Midbrain (tissue), 1 donor: ENCODE data around the gene ZNF133.
"Not testable (repeated sequence)": the region's sequence is repeated elsewhere in the genome, so short reads cannot be mapped to it uniquely, and the experiment has no call there.

ENCODE experiments used
- DNase-seq: peaks from one replicate; lab custom pipeline; 2025; lab: John Stamatoyannopoulos, UW

ZNF133 gene

DNA sequence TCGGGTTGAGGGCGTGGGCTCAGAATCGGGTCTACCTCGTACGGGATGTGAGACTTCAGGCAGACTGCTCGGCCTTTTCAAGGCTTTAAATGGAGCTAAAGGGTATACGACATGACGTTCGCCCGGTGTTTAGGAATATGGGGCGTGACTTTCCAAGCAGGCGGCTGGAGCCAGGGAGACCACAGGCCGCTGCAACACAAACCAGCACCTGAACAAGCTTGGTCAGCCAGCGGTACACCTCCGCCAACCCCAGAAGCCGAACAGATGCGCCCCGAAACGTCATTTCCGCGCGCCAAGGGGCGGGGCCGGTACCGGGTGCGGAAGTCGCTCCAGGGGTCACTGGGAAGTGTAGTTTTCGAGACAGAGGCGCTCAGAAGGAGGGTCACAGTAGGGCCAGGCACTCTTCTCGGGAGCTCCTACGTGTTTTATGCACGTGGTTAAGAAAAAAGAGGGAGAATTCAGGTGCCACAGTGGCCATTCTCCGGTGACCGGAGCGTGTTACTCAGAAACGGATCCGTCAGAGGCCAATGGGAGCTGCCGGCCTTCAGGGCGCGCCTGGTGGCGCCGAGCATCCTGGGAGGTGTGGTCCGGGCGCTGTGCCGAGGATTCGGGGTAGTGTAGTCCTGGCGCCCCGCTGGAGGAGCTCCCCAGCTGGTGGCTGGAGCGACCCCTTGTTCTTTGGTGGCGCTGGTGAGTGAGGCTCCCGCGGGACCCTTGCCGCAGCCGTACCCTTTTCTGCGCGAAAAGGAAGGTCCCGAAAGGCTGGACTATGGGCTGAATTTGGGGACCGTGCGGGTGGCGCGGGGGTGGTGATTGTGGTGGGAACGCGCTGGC is at the start of gene ZNF133:
Gene ZNF133, plus strand, starts transcription at position 613 of the 834 bp plus-strand sequence. CDS start 17,160 bp downstream, outside the sequence.
- DNase-seq, result peak; percentile 99

DNA sequence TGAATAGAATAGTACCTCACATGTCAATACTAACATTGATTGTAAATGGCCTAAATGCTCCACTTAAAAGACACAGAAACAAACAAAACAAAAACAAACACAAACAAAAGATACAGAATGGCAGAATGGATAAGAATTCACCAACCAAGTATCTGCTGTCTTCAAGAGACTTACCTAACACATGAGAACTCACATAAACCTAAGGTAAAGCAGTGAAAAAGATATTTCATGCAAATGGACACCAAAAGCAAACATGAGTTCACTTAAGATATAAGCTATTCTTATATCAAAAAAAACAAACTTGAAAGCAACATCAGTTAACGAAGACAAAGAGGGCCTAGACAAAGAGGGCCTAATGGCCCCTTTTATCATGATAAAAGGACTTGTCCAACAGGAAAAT is 47.3 kb upstream of the ZNF133 start:
- no peak for DNase-seq

DNA sequence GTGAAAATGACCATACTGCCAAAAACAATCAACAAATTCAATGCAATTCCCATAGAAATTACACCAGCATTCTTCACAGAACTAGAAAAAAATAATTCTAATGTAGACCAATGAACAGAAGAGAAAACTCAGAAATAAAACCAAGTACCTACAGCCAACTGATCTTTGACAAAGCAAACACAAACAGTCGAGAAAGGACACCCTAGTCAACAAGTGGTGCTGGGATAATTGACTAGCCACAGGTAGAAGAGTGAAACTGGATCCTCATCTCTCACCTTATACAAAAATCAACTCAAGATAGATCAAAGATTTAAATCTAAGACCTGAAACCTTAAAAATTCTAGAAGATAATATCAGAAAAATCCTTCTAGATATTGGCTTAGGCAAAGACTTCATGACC is 44.5 kb upstream of the ZNF133 start:
- no peak for DNase-seq

DNA sequence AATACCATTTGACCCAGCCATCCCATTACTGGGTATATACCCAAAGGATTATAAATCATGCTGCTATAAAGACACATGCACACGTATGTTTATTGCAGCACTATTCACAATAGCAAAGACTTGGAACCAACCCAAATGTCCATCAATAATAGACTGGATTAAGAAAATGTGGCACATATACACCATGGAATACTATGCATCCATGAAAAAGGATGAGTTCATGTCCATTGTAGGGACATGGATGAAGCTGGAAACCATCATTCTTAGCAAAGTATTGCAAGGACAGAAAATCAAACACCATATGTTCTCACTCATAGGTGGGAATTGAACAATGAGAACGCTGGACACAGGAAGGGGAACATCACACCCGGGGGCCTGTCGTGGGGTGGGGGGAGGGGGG is 39.8 kb upstream of the ZNF133 start:
- not testable (repeated sequence) for DNase-seq

DNA sequence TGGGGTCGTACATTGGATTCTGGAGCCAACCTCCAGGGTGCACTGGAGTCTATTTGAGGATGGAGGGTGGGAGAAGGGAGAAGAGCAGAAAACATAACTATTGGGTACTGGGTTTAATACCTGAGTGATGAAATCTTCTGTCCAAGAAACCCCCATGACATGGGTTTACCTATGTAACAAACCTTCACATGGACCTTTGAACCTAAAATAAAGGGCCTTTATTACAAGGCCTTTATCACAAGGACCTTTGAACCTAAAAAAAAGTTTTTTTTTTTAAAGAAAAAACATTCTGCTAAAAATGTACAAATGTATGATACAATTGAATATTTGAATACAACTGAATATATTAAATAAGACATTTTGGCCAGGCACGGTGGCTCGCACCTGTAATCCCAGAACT is 38.1 kb upstream of the ZNF133 start:
- DNase-seq, result no peak

DNA sequence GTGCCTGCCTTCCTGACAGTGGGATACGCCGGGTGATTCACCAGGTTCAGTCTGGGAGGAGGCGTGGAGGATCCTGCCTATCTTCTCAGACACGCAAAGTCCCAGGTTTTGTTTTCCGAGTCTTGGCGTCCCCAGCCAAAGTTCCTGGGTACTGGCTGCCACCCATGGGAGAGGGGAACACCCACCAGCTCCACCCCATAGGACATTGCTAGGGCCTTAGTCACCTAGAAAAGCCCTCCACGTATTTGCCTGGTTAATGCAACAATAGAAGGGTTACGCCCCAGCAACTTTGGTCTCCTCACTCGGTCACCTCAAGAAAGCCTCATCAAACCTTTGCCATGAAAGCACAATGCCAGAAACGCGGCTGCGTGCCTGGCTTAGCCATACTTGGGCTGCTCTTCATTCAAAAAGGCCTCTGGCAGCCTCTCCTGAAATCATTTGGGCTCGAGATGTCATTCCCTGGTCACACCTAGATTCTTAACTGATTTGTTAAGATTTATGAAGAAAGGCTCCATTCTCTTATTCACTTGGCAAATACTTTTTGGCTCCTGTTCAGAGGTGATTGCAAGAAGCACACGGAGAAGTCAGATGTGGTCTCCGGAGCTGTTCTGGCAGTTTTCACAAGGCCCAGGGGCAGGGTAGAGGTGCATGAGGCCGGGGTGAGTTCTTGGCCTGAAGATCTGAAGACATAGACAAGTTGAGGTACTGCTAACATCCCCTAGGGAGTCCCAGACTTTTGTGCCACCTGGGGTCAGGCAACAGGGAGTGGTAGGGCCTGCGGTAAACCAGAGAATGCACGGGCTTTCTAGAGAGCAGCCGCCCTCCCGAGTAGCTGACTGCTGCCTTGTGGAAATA is 35.5 kb upstream of the ZNF133 start:
- no peak for DNase-seq

DNA sequence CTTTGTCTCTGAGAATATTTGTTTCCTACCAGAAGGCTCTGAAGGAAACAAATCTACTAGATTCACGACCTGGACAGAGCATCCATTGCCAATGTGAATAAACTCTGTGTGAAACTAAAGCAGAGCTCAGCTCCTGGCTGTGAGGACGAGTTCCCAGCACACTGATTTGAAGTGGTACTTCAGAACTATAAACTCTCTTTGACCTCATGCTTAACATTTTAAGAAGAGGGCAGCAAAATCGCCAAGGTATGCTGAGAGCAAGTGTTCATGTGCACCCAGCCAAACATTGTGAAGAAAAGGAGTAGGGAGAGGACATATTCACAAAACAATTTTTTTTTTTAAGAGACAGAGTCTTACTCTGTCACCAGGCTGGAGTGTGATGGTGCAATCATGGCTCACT is 33.7 kb upstream of the ZNF133 start:
- no peak for DNase-seq

DNA sequence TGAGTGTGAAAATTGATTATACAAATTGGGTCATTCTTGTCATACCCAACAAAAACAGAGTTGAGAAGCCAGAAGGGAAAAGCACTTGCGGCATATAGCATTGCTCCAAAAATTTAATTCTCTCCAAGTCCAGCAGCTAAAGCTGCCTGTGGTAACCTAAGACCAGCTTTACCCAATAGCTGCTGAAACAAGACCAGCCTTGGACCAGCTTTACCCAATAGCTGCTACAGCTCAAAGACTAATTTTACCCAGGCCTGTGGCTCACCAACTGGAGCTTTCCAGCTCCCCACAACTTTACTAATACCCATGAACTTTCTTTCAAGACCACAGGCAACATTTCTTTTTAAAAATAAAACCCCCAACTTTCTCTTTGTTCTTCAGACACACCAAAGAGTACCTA is 32.8 kb upstream of the ZNF133 start:
- DNase-seq, result no peak

DNA sequence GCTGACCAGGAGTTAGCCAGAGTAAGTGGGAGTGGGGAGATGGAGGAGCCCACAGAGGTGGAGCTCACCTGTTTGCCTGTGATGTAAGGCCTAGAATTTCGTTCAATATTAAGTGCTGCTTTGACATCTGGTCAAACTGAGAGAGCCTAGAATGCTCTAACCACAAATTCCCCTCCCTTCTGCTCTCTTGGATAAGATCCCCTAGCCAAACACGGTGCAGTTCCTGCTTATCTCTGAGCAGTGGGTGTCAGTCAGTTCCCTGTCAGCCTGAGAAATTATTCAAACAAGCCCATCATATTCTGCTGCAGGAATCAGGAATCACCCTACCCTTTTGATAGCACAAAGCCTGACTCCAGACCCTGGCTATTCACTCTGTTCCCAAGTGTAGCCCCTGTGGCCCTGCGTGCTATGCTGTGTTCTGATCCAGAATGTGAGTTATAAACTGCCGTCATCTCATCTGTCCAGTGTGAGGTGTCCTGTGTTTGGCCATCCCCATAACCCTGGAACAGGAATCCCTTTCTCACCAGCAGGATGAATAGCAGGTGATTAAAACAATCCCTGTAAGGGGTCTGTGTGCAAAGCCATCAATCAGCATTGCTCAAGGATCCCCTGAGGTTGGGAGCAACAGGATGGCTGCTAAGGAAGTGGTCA is 31.8 kb upstream of the ZNF133 start:
- no peak for DNase-seq

DNA sequence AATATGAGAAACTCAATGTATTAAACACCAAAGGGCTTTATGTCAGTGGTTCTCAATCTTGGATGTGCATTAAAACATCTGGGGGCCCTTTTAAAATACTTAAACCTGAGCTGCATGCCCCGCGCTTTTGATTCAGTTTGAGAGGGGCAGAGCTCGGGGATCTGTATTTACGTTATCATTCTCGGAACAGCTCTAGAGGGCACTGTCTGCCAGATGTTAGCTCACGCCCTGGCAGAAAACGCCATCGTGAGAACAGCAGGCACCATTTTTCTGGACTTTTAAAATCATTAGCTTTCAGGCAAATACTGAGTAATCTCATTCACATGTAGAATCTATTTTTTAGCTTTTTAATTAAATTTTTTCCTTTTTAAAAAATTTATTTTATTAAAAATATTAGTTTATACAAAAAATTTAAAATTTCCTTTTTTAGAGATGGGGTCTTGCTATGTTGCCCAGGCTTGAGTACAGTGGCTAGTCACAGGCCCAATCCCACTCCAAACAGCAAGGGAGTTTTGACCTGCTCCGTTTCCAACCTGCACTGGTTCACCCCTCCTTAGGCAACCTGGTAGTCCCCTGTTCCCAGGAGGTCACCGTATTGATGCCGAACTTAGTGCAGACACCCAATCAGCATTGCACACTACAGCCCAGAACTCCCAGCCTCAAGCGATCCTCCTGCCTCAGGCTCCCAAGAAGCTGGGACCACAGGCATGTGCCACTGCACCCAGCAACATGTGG is 30.0 kb upstream of the ZNF133 start:
- peak; percentile 18 for DNase-seq

DNA sequence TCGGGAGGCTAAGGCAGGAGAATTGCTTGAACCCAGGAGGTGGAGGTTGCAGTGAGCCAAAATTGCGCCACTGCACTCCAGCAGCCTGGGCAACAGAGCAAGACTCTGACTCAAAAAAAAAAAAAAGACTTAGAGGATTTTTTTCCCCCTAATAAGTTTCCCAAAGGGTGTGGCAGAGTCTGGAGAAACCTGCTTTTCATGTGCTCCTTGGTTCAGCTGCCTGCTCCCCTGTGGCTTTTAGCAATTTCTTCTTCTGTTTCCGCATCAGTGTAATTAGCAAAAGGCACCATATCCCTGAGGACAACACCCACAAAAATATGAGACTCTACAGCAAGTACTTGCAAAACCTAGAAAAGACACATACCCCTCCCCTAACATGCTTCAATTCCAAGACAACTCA is 28.6 kb upstream of the ZNF133 start:
- no peak for DNase-seq

DNA sequence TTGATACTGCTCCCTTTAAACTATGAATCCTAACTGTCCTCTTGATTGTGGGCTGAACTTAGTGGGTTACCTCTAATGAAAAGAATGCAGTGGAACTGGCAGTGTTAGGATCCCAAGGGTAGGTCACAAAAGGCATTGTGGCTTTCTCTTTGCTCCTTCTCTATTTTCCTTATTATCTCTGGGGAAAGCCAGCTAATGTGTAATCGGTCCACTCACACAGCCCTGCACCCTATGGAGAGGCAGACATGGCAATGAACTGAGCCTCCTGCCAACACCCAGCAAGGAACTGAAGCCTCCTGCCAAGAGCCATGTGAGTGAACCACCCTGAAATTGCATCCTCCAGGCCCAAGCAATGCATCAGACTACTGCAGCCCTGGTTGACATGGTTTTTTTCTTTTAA is 24.6 kb upstream of the ZNF133 start:
- DNase-seq, result no peak

DNA sequence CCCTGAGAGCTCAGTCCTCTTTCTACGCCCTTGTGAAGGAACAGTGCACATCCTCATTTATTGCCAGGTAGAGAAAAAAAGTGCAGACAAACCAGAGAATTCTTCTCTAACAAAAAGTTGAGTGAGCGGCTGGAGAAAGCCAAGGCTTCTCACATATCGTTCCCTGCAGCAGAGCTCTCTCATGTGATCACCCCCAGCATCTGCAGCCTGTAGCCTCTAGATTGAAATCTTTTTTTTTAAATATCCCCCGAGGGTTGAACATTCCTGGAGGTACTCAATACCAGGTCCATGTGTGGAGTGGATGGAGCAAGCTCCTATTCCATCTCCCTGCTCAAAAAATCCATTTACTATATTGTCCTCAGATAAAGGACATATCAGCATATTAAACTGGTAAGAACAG is 22.9 kb upstream of the ZNF133 start:
- DNase-seq, result no peak

DNA sequence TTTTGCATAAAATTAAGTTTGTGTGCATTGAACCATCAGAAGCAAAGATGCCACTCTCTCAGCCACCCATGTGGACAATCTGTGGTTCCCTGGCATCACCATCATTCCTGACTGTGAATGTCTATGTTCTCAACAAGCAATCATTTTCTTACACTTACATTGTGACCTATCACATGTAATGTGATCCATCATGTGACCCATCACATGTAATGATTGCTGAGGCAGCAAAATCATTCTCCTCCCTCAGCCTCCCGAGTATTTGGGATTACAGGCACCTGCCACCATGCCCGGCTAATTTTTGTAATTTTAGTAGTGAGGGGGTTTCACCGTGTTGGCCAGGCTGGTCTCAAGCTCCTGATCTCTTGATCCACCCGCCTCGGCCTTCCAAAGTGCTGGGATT is 22.0 kb upstream of the ZNF133 start:
- no peak for DNase-seq

DNA sequence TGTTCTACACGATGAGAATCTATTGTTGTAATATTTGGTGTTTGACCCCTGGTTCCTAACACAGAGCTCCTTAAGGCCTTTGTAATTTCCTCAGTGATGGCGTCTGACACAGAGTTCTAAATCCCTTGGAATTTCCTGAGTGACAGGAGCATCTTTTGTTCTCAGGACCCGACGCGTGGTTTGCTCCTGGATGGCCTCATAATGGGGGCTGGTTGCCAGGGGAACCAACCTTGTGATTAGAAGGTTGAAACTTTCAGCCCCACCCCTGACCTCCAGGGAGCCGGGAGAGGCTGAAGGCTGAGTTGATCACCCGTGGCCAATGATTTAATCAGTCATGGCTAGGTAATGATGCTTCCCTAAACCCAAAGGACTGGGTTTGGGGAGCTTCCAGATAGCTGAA is 20.5 kb upstream of the ZNF133 start:
- no peak for DNase-seq

DNA sequence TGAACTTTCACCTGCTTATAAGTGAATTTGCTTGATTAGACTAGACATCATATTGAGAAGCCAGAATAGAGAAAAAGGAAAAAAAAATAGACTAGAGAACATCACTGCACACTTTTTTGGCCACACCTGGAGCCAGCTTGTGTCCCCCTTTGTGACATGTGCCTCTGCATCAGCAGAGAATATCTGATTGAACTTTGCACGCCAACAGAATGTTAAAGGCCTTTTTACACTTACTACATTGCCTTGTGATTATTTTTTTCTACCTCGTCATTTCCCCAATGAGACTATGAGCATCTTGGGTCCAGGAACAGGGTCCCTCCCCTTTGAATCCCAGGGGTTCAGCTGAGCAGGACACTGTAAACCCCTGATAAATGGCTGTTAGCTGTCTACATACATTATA is 17.2 kb upstream of the ZNF133 start:
- DNase-seq, result no peak

DNA sequence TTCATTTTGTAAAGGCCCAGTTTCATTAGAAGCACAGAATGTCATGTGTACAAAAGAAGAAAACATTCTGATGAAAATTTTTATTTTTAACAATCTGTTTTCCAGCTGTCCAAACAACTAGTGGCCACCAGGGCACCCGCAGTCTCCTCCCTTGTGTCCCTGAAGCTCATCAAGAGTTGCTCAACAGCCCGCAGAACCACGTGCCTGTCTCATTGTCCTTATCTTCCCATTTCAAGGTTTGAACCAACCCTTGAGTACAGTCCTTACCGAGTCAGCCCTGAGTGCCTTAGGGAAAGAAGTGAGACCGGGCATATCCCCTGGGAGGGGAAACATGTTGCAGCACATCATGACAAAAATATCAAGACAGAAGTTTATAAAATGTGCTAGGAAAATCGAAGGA is 15.9 kb upstream of the ZNF133 start:
- no peak for DNase-seq

DNA sequence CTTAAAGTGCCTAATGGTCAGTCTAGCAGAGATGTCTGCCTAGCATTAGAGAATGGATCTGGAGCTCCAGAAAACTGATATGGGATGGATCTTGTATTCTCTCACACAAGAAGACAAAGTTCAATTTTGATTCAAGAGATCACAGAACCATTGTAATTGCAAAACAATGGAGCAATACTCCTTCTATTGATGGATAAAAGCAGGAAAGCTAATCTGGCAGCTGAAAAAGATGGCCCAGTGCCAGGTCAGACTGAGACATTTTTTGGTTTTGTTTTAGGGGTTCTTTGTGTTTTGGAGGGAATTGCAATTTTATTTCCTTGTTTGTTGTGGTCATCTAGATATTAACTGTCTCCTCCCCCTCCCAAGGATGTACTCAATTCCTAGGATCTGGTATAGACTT is 14.6 kb upstream of the ZNF133 start:
- DNase-seq, result peak; percentile 13

DNA sequence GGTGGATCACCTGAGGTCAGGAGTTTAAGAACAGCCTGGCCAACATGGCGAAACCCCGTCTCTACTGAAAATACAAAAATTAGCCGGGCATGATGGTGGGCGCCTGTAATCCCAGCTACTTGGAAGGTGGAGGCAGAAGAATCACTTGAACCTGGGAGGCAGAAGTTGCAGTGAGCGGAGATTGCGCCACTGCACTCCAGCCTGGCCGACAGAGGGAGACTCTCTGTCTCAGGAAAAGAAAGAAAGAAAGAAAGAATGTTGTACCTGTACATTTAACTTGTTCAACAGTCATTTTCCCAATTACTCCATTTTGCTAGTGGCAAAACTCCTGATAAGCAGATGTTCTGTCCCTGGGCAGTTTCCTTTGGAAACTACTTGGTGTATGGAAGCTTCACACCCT is 12.4 kb upstream of the ZNF133 start:
- not testable (repeated sequence) for DNase-seq

DNA sequence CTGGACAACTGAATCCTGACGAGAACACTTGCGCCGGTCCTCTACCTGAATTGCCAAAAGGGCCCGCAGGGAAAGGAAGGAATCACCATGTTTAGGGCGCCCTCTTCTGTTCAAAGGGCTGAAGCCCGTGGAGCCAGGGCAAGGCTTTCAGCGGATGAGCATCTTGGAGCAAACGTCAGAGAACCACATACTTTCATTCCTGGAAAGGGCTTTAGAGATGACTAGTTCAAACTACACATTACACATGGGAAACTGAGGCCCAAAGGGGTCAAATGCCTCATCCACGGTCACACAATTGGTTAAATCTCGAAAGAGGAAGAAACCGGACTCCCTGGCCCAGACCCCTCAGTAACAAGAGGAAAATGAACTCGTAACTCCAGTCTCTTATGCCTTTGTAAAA is 11.5 kb upstream of the ZNF133 start:
- peak; percentile 75 for DNase-seq

DNA sequence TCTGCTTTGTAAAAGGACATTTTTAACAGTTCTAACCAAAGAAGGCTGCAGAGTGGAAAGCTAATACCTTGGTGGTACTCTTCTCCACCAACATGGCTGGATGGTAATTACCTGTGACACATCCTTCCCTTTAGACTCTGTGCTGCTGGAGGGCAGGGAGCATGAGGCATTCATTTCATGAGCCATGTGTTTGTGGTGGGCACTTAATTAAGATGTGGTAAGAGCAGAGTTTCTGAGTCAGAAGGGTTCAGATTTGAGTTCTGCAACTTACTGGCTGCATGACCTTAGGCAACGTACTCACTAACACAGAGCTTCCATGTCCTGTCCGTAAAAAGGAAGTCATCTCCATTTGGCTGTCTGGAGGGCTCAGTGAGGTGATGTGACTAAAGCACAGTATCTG is 9.1 kb upstream of the ZNF133 start:
- no peak for DNase-seq
